Middle frontal gyrus (tissue), 1 donor: ENCODE results near the gene IGFL4.

ENCODE experiments used
- DNase-seq: peaks from one replicate; pipeline ENCODE4 v3.0.0-alpha.2; 2015; ENCODE audit warnings: low spot score; ENCODE audit errors: extremely low spot score

IGFL4 gene

DNA sequence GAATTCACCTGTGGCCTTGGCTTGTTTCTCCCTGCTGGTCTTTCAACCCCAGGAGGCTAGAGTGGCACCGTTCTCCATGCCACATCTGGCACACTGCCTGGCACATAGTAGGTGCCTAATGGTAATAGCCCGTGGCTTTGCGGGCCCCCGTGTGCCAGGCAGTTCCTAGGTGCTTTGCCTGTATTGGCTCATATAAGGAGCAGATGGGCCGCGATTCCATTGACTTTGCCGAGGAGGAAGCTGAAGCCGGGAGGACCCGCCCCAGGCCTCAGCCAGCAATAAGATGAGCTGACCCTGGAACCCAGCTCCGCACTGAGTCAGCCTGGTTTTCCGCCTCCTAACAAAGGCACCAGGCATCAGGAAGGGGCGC is 18.8 kb downstream of the IGFL4 start:
- DNase-seq = no peak

DNA sequence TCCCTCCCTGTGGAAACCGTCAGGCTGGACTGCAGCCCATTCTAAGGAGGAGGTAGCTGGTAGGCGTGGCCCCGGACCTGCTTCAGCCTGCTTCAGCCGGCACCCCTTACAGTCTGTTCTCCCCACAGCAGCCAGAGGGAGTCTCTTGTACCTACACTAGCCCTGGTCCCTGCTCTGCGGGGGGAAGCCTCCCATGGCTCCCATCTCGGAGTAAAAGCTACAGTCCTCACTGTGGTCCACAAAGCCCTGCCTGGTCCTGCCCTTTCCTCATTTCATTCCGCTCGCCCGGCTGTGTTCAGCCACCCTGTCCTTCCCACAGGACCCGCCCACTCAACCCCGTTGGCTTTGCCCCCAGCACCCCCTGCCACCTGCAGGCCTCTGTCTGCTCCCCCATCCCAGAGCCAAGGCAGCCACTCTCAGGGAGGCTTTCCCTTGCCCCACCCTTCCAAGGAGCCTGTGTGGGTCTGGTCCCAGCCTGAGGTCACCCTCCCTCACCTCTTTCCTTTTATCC is 19.2 kb downstream of the IGFL4 start:
- DNase-seq = no peak

DNA sequence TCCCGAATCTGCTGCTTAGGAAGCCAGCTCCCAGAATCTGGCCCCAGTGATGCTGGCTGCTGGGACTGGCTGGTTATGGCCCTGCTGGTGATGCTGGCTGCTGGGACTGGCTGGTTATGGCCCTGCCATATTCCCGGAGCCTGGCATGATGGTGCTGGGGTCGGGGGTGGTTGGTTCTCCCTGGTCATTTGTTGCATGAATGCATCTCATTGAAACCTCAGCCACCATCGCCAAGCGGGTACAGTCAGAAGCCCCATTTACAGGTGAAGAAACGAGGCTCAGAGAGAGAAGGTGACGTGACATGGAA is 20.0 kb downstream of the IGFL4 start:
- no peak for DNase-seq

DNA sequence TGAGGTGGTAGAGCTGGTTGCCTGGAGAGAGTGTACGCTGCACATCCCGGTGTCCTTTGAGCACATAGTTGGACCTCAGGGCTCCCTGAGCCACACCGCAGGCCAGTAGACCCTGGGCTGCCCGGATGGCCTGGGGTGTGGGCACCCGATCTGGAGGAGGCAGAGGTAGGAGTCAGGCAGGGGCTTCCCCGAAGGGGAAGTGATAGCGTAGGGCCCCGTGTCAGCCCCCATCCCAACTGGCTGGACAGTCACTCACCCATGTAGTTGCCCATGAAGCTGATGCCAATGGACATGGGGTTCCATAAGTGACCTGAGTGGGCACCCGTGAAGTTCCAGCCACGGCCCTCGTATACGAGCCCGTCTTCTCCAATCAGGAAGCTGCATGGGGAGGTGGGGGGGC is 21.5 kb downstream of the IGFL4 start:
- no peak for DNase-seq

DNA sequence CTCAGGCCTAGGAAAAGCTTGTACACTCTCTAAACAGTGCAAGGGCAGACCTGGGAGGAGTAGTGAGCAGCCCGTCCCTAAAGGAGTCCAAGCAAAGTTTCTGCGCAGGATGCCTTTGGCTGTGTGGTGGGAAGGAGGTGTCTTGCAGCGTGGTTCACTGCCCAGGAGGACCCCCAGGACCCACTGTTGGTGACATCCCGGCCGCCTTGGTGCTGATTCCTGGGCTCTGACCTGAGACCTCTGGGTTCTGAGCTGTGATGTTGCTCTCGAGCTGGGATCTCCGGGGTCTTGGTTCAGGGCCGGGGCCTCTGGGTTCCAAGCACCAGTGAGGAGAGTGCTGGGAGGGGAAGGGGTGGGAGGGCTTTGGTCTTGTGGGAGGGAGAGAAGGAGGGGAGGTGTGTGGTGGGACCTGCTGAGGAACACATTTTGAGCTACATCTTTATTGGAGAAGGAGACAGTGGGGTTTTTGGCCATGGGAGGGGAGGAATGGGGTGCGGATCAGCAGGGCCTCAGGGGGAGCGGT is 22.0 kb downstream of the IGFL4 start:
- DNase-seq = no peak

DNA sequence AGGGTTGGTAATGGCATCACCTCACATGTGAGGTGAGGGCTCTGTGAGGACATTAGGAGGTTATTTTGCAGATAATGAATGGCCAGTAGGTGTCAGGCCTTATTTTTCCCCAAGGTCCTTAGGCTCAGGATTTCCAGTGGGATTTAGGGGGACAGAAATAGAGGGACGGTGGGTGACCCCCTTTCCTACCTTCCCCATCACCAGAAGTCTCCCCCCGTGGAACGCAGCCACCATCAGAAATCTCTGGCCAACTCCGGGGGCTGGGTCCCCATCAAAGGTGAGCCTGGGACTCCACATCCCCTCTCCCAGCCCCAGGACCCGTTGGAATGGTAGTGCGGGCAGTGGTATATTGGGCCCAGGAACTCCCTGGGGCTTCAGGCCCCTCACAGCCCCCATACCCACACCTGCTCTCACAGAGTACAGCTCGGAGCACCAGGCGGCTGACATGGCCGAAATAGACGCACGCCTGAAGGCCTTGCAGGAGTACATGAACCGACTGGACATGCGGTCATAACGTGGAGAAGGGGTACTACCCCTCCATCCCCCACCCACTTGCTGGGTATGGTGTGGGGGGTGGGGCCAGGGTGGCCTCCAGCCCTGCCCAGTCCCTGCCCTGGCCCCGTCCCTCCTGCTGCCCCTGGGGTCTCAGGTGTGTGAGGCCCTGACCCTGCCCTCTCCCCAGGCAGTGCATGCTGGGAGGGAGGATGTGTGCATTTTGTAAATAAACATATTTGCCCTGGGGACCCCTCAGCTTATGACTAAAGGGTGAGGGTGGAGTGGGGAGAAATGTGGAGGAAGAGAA is 22.7 kb downstream of the IGFL4 start:
- no peak for DNase-seq

DNA sequence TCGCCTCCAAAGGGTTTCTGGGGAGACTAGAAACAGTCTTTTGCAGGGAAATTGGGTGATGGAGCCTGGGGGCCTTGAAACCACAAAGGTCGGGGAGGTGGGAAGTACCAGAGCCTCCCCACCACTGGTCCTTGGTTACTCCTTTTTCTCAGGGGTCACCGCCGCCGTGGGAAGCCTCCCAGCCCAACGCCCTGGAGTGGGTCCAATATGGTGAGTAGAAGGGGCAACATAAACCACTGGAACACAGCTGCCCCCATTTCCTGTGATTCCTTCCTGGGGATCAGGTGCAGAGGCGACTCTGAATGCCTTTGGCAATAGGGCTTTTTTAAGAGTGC is 23.7 kb downstream of the IGFL4 start:
- DNase-seq = no peak

DNA sequence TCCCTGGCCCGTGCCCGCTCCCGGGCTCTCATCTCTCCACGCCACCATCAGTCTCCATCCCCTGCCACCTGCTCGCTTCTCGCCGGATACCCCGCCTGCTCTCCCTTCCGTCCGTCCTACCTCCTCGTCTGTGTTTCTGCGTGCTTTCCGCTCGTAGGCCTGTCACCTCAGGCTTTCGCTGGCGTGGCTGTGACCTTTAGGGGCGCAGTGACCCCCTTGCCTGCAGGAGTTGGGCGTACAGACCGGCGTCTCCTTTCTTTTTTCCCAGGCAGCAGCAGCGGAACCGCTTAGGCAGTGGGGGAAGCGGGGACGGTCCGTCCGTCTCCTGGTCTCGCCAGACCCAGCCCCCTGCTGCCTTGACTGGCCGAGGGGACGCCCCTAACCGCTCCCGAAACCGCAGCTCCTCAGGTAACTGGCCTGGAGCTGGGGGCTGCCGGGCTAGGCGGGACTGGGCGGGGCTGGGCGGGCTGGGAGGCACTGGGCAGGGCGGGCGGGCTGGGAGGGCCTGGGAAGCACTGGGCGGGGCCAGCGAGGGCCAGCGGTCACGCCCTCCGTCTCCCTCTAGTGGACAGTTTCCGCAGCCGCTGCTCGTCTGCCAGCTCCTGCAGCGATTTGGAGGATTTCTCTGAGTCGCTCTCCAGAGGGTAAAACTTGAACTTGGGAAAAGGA is 24.2 kb downstream of the IGFL4 start:
- no peak for DNase-seq

DNA sequence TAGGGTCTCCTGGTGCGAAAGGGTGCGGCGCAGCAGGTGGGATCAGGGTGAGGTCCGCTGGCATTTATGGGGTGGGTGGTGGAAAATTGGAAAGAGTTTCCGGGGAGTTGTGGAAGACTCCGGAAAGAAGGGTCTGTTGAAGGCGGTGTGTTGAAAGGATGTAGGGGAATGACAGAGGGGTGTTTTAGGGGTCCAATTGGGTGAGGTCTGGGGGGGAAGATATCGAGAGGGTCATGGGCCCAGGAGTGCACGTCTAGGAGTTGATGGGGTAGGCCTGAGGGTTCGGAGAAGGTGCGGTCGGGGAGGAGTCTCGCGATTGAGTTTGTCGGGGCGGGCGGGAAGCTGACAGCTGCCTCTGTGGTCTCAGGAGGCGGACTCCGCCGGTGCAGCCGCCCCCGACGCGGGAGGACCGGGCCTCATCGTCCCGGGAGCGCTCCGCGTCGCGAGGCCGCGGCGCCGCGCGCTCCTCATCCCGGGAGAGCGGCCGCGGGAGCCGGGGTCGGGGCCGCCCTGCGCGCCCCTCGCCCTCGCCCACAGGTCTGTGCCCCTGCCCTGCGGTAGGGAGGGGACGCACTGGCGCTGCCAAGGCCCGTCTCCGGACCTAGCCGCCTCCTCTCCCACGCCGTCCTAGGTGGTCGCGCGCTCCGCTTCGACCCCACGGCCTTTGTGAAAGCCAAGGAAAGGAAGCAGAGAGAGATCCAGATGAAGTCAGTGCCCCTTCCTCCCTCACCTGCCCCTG is 24.9 kb downstream of the IGFL4 start:
- no peak for DNase-seq

DNA sequence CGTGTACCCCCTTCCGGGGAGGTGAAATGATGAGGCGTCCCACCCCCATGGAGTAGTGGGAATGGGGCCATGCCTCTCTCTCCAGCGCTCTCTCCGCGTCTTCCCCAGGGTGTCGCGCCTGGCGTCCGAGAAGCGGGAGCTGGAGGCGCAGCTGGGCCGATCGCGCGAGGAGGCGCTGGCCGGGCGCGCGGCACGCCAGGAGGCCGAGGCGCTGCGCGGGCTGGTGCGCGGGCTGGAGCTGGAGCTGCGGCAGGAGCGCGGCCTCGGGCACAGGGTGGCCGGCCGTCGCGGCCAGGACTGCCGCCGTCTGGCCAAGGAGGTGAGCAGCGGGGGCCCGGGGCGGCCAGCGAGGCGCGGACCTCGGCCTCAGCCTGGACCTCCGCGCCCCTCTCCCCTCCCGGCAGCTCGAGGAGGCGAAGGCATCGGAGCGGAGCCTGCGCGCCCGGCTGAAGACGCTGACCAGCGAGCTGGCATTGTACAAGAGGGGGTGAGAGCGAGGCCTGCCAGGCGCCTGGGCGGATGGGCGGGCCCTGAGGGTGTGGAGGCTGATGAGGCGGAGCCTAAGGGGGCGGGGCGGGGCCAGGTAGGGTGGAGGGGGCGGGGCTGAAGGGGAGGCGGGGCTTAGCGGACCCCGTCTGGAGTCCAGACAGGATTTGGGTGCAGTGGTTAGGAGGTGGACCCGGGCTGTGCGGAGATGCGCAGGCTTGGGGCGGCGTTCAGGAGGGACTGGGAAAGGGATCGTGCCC is 25.7 kb downstream of the IGFL4 start:
- DNase-seq = no peak

DNA sequence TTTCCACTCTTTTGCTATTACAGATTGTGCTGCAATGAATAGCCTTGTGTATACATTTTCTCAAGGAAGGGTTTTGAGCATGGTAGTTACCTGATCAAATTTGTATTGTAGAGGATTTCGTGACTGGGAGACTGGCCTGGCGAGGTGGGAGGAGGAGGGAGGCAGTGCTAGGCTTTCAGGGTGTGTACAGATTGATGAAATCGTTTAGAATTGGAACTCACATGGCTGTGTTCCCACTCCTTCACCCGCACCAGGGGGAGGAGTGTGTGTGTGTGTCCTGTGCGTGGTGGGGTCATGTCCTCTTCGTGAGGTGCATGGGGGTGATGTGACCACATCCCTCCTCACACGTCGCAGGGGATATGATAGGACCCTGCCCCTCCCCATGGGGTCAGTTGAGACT is 26.3 kb downstream of the IGFL4 start:
- DNase-seq = no peak

DNA sequence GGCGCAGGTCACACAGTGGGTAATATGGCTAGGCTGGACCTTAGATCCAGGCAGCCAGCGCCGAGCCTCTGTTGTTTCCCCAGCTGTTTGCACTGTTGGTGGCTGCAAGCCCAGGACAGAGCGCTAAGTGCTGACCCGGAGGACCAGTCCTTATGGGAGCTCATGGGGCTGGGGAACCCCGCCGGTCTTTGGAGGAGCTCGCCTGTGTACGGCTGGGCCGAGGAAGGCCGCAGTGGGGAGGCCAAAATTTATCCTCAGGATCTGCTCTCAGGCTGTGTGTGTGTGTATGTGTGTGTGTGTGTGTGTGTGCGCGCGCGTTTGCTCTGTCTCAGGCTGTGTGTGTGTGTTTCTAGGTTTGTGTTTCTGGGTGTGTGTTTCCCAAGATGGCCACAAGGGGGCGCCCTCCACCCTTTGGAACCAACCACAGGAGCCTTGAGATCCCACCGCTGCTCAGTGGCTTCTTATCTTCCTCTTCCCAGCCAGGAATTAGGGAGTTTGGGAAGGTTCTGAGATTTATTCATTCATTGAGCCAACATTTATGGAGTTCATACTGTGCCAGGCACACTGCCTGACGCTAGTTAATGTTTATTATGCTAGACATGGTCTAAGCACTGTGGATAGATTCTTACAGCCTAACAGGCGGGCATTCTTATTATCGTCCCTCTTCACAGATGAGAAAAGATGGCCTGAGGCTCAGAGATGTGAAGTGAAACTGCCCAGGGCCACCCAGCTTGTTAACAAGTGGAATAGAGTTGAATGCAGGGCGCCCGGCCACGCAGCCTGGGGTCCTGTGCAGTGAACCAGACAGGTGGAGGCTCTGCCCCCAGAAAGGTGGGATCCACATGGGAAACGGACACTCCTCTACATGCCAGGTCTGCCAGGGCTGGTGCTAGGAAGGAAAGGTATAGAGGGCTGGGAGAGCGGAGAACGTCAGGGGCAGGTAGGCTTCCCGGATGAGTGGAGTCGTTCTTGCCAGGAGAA is 31.0 kb downstream of the IGFL4 start:
- peak; percentile 43 for DNase-seq

DNA sequence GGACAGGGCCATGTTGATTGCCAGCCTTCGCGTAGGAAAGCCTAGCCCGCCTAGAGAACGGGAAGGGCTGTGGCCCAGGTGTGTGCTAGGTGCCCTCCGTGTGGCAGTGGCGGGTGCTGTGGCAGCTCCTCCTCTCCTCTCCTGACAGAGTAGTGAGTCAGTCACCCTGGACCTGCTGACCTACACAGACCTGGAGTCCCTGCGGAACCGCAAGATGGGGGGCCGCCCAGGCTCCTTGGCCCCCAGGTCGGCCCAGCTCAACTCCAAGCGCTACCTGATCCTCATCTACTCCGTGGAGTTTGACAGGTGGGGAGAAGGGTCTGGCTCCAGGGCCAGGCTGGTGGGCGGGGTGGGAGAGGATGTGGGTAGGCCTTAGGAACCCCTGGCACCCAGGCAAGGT is 34.4 kb downstream of the IGFL4 start:
- no peak for DNase-seq

DNA sequence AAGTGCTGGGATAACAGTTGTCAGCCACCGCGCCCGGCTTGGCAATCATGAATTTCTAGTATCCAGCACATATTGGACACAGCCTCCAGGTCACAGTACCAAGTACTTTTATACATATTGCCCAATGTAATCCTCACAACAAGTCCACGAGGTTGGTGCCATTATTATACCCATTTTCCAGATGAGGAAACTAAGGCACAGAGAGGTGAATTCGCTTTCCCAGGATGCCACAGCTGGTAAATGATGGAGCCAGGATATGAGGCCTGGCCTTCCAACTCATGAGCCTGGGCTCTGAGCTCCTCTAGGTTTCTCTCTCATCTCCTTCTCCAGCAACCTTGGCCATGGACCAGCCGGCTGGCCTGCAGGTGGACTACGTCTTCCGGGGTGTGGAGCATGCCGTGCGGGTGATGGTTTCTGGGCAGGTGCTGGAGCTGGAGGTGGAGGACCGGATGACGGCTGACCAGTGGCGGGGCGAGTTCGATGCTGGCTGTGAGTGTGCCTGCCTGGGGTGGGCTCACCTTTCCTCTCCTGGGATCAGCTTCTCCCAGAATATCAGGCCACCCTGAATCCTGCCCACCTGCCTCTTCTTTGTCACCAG is 38.0 kb downstream of the IGFL4 start:
- DNase-seq = no peak

DNA sequence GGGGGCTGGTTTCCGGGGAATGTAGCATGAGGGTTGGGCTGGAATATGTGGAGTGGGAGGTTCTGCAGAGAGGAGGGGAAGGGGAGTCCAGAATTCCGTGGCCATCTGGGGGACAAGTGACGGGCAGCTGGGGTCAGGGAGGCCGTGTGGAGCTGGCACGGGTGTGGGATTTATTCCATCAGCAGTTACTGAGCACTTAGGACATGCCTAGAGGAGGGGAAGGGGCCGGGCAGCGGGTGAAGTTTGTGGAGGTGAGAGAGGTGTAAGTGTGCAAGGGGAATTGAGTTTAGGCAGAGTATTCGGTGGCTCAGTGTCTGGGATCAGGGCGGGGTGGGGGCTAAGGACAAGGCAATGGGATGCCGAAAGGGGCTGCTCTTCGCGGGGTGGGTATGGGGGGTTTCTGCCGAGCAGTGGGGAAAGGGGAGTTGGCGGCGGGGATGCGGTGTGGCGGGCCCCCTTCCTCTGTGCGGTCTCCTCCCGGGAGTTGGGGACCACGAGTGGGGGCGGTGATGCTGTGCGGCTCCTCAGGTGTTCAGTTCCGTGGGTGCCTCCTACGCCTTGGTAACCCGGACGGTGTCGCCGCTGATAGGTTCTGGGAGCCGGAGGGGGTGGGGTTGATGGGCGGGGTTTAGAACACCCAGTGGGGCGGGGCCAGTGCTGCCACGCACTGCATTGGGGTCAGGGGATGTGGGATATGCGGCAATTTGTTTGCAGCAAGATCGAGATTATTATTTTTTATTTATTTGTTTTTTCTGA is 40.1 kb downstream of the IGFL4 start:
- no peak for DNase-seq

DNA sequence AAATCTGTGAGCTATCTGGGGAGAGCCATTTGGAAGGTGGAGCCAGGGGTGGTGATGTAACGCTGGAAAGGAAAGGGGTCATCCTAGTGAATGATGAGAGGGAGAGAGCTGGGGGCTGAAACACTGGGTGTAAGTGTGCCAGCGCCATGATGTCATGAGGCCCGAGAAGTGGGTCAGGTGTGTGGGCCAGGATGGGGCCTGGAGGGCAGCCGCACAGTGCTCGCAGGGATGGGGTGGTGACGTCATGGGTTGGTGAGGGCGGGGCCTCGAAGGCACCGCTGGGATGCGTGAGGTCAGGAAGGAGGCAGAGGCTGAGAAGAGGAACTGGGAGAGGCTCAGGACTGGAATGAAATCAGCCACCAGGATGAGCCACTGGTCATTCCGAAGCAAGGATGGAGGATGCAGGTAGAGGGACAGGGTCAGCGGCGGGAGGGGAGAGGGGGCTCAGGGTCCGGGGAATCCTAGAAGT is 41.1 kb downstream of the IGFL4 start:
- no peak for DNase-seq

DNA sequence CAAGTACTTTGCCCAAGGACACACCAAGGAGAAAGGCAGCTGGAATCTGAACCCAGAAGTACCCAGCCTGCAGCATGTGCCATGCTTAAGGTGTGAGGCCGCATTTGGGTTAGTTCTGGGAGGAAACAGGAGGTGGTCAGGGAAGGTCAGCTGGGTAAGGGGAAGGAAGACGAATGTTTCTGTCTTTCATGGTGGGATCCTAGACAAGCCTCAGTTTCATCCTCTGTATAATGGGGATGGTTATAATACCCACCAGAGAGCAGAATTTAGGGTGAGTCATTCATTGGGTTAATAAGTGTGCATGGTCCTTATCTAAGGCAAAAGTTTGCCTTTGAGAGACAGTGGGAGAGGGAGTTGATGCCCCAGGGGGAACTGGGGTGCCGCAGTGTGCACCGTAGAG is 42.0 kb downstream of the IGFL4 start:
- no peak for DNase-seq

DNA sequence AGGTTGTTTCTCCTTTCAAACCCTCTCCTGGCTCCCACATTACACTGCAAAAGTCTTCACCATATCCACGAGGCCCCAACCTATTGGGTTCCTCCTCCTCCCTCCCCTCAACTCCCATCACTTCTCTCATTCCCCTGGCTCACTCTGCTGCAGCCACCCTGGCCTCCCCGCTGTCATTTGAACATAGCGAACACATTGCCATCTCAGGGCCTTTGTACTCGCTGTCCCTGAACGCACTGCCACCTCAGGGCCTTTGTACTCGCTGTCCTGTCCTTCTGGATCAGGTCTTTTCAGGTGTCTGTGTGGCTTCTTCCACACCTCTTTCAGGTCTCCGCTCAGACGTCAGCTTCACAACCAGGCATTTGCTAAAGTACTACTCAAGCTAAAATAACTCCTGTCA is 43.9 kb downstream of the IGFL4 start:
- no peak for DNase-seq

DNA sequence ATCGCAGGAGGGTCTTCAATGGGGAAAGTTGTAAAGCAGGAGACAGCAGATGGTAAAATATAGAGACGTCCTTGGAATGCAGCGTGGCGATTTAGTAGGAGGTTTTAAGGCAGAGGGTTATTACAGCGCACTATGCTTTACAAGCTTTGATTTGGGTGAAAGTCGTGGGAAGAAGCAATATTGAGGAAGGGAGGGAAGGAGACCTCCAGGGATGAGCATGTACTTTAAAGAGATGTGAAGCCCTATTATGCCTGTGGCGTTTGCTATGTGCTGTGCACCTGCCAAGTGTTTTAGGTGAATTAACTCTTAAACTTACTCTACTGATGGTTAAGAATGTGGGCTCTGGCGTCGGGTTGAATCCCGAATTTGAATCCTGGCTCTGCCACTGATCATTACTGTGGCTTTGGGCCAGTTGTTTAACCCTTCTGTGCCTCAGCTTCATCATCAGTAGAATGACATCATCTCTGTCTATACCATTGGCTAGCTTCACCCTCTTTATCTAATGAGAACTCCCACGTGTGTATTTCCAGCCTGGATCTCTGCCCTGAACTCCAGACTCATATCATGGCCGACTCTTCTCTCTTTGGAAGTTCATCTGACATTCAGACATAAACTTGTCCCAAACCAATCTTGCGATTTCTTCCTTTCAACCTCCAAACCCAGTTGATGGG is 45.0 kb downstream of the IGFL4 start:
- DNase-seq = no peak
